Fibroblast of pulmonary artery (primary cell): ENCODE results near the gene PXN.

Source experiments
- DNase-seq: peaks from one replicate; pipeline ENCODE4 v3.0.0-alpha.2; 2010; ENCODE audit warnings: low read depth
- H3K4me3 ChIP-seq: replicated peaks from 2 replicates; pipeline ENCODE4 v1.5.1; 2011; ENCODE audit warnings: low read depth, mild to moderate bottlenecking, control low read depth, low read length, moderate library complexity
- CTCF ChIP-seq: IDR thresholded peaks from 2 replicates; pipeline ENCODE4 v1.5.1; 2011; ENCODE audit warnings: mild to moderate bottlenecking, control low read depth, low read length, inconsistent platforms; ENCODE audit errors: missing control alignments

Gene PXN

GRCh38 chr12:120172053-120172452 is 93.5 kb downstream of the PXN start:
- no peak for TF ChIP-seq CTCF
- DNase-seq: no peak
- no peak overlapping the region for H3K4me3 ChIP-seq

GRCh38 chr12:120170631-120171030 is 94.9 kb downstream of the PXN start:
- TF ChIP-seq CTCF: no peak
- no peak overlapping the region for H3K4me3 ChIP-seq
- no peak for DNase-seq

GRCh38 chr12:120169946-120170345 is 95.6 kb downstream of the PXN start:
- DNase-seq: no peak
- no peak for TF ChIP-seq CTCF

GRCh38 chr12:120168337-120168736 is 97.2 kb downstream of the PXN start:
- no peak for DNase-seq
- no peak overlapping the region for H3K4me3 ChIP-seq
- TF ChIP-seq CTCF: no peak

More at GRCh38 chr12:120169946-120170345, 95.6 kb downstream of the PXN start:
- H3K4me3 ChIP-seq: no peak overlapping the region

GRCh38 chr12:120167529-120168095 is 97.9 kb downstream of the PXN start:
- no peak for TF ChIP-seq CTCF
- DNase-seq: no peak
- no peak overlapping the region for H3K4me3 ChIP-seq

GRCh38 chr12:120164293-120164692 is 101.2 kb downstream of the PXN start:
- no peak for TF ChIP-seq CTCF
- no peak for DNase-seq
- no peak overlapping the region for H3K4me3 ChIP-seq

- DNase-seq: no peak
- no peak for TF ChIP-seq CTCF
- no peak overlapping the region for H3K4me3 ChIP-seq
Observed at GRCh38 chr12:120162763-120163162, 102.8 kb downstream of the PXN start.
